ENCODE measurements around the gene OR7C1.
"Not testable (repeated sequence)": the region's sequence is repeated elsewhere in the genome, so short reads cannot be mapped to it uniquely, and the experiment has no call there.

The OR7C1 gene

DNA sequence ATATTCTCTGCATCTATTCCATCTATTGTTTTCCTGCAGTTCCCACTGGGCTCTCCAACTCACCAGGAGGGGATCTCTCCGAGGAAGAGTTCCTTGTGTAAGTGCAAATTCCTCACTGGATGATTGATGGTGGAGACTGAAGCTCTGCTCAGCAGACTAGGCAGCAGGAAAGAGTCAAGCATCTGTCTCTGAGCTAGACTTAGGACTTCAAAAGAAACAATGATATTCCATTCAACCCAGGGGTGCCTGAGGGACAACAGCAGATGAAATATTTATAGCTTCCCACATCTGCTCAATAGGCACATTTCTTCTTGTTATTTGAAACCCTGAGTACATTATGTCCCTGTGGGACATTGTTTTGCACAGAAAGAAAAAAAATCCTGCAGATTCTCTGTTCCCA, at the start of gene OR7C1, which contains the start of gene OR7A5:
Gene OR7C1 (minus strand): TSS at position 175 of the 400 bp plus-strand sequence. CDS start 35,049 bp downstream, outside the sequence.
Gene OR7A5 (minus strand): TSS at position 175 of the 400 bp plus-strand sequence. CDS start 6,944 bp downstream, outside the sequence.
- in situ Hi-C loops (cut with HindIII; ENCODE audit: low sequenced_read_pairs), result no loop called here

DNA sequence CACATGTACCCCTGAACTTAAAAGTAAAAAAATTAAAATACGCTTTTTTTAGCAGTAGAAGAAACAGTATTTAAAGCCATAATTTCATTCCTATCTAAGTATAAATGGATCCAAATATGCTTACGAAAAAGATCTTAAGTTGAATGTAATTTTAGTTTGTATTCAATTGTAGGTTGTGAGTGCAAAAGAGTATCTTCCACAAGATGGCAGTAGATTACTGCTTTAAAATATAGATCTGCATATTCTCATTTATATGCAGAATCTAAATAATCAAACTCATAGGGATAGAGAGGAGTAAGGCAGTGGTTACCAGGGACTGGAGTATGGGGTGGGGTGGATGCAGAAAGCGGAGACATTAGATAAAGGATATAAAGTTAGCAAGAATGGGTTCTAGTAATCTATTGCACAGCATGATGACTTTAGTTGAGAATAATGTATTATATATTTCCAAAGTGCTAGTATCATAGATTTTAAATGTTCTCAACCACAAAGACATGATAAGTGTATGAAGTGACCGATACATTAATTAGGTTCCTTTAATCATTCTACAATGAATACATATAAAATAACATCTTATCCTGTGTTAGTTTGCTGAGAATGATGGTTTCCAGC, 36.7 kb upstream of the OR7C1 start:
- in situ Hi-C loops (cut with HindIII; ENCODE audit: low sequenced_read_pairs), result no loop called here

DNA sequence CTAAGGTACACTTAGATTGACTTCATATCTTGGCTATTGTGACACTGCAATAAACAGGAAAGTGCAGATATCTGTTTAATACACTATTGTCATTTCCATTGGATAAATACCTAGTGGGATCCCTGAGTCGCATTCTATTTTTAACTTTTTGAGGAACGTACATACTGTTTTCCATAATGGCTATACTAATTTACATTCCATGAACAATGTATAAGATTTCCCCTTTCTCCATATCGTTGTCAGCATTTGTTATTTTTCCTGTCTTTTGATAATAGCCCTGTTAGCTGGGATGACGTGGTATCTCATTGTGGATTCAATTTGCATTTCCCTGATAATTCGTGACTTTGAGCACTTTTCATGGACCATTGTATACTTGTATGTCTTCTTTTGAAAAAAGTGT, 33.5 kb upstream of the OR7C1 start:
- in situ Hi-C loops (cut with HindIII; ENCODE audit: low sequenced_read_pairs), result no loop called here

DNA sequence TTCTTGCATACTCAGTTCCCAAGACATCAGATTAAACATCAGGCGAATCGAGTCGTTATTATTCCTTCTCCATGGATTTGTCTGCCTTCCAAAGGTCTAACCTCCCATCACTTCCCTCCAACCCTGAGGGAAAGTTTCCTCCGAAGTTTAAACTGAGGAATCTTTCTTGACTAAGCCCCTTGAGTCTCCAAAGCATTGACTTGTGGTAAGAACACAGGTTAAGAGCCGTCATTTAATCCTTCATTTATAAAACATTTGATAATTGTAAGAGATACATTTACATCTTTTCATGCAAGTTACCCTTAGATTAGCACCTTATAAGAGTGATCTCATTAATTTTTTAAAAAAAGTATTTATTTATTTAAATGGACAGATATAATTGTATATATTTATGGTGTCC, 13.8 kb upstream of the OR7C1 start, which contains the start of gene OR7A10:
Gene OR7A10 (minus strand): TSS at position 101 of the 400 bp plus-strand sequence. CDS start 7,045 bp downstream, outside the sequence.
- in situ Hi-C loops (cut with HindIII; ENCODE audit: low sequenced_read_pairs), result no loop called here

DNA sequence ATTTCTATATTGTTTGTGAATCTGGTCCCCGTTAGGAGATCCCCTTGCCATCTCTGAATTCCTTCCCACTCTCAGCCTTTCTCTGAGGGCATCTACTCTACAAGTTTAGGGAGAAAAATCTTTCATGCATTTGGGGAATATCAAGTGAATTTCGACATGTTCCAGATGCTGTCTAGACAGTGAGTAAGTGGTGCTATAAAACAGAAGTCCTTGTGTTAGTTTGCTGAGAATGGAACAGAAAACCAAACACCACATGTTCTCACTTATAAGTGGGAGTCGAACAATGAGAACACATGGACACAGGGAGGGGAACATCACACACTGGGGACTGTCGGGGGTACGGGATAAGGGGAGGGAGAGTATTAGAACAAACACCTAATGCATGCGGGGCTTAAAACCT, 8.6 kb upstream of the OR7C1 start:
- in situ Hi-C loops (cut with HindIII; ENCODE audit: low sequenced_read_pairs), result no loop called here

DNA sequence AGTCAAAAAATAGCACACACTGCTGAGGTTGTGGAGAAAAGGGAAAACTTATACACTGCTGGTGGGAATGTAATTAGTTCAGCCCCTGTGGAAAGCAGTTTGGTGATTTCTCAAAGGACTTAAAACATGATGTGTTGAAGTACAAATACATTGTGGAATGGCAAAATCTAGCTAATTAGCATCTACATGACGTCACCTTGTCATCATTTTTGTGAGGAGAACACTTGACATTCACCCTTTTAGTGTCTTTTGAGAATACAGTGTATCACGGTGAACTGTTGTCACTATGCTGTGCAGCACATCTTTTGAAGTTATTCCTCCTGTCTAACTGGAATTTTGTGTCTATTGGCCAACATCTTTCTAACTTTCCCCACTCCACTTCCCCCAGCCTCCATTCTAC, 8.2 kb upstream of the OR7C1 start:
- in situ Hi-C loops (cut with HindIII; ENCODE audit: low sequenced_read_pairs), result no loop called here

DNA sequence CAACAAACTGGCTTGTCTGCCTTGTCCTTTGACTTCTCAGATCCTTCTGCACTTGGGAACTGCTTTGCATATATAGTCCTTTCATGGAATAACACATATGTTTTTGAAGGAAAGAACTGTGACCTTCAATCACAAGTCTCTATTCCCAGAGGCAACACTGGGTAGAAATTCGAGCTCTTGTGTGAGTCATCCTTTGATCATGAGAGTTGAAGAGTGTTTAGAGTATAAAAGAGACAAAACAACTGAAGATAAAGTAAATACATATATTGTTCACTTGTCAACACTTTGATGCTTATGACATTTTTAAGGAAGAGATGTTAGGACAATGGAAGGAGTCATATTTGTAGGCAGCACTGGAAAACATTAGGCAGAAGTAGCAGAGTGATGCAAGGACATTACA, 5.2 kb upstream of the OR7C1 start:
- in situ Hi-C loops (cut with HindIII; ENCODE audit: low sequenced_read_pairs), result no loop called here

DNA sequence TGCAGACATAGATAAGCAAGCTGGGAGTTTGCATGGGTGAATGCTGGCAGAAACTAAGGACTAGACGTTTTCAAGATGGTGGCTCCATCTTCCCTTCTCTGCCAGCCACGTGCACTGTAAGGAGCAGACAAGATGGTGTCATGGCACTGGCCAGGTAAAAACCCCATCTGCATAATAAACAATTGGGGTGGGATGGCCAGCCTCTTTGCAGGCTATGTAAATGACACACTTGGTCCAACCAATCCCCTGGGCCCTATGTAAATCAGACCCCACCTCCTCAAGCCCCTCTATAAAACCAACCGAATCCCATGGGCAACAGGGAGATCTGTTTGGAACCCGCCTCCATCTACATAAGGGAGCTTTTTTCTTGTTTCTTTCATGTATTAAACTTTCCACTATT, 2.4 kb upstream of the OR7C1 start:
- in situ Hi-C loops (cut with HindIII; ENCODE audit: low sequenced_read_pairs), result no loop called here

DNA sequence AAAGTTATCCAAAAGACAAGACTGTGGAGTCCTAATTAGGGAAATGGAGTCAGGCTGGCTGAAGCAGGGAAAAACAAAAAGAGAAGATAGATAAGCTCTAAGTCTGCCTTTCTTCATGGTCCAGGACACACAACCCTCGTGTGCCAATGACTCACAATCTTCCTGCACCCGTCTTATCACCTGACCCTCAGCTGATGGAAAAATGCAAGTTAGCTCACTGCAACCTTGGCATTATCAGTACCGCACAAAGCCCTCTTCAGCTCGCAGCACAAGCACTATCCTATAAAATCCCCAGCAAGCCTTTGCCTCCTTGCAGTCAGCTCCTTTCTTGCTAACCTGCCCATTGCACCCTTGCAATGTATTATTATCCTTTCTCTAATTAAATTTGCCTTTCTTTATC, 4.3 kb downstream of the OR7C1 start:
- in situ Hi-C loops (cut with HindIII; ENCODE audit: low sequenced_read_pairs), result no loop called here

DNA sequence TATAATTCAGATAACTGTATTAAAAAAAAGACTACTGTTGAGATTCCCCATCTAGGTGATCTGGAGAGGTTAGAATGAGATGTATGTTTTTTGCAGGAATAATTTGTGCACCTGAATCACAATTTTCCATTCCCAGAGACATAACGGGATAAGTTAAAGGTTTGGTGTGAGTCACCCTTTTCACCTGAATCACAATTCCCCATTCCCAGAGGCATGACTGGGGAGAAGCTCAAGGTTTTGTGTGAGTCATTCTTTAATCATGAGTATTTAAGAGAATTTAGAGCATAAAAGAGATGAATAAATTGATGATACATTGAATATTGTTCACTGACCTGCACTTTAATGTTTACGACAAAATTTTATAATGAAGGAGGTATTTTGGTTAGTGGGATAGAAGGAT, 9.0 kb downstream of the OR7C1 start:
- in situ Hi-C loops (cut with HindIII; ENCODE audit: low sequenced_read_pairs), result no loop called here

DNA sequence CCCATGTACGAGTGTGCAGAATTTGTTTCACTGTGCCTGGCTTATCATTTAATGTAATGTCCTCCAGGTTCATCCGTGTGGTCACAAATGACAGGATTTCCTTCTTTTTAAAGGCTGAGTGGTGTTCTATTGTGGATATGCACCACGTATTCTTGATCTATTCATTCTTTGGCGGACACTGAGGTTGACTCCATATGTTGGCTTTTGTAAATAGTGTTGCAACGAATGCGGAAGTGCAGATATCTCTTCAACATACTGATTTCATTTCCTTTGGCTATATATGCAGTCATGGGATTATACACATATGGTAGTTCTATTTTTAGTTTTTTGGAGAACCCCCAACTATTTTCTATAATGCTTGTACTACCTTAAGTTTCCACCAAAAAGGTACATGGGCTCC, 13.0 kb downstream of the OR7C1 start:
- in situ Hi-C loops (cut with HindIII; ENCODE audit: low sequenced_read_pairs), result no loop called here

DNA sequence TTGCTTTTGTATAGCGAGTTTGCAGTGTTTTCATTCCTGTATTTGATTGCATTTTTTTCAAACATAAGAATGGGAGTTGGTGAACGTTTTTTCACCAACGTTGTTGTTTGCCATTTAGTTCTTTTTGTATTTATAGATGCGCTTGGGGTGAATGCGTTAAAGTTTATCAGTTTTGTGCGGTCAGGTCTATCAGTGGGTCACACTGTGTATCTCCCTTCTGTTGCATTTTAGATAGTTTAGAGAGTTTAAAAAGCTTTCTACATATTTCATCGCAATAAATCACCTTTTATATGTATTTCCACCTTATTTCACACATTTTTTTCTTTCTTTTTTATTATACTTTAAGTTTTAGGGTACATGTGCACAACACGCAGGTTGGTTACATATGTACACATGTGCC, 16.4 kb downstream of the OR7C1 start:
- in situ Hi-C loops (cut with HindIII; ENCODE audit: low sequenced_read_pairs), result no loop called here

DNA sequence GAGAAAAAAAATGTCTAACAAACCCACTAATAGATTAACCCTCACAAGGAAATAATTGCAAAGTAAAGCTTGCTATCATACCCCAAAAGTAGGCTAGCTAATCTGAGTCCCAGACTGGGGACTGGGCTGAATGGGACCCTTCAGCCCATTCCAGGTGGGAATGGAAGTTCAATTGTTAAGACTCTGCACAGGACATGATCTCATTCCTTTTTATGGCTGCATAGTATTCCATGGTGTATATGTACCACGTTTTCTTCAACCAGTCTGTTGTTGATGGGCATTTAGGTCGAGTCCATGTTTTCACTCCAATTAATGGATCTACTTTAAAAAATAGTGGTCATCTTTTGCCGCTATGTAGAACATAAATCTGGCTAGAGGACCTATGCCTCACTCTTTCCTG, 17.9 kb downstream of the OR7C1 start:
- in situ Hi-C loops (cut with HindIII; ENCODE audit: low sequenced_read_pairs), result no loop called here

DNA sequence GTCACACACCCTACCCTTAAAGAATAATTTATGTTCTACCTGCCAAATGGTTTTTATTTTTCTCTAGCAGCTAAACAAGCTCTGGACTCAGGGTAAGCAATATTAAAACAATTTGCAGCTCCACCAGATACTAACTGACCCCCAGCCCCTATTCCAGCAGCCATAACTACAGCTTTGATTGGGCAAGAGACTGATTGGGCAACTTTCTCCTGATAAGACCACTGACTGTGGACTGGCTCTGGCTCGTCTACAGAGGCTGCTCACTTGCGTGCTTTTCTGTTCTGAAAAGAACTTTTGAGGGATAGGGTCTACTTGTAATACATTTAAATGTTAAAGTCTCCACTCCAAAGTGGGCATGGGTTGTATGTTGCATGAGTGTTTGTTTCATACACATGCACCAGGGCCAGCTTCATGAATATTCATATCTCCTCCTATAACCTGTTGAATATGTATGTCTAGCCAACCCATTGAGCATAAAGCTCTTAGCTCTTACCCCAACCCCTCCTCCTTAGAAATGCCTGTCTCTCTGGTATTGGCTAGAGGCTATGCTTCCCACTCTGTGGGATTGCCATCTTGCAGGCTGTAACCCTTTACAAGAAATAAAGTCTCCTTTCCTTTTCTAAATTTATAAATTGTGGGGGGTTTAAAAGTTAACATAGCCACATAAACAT, 19.9 kb downstream of the OR7C1 start:
- in situ Hi-C loops (cut with HindIII; ENCODE audit: low sequenced_read_pairs), result no loop called here

DNA sequence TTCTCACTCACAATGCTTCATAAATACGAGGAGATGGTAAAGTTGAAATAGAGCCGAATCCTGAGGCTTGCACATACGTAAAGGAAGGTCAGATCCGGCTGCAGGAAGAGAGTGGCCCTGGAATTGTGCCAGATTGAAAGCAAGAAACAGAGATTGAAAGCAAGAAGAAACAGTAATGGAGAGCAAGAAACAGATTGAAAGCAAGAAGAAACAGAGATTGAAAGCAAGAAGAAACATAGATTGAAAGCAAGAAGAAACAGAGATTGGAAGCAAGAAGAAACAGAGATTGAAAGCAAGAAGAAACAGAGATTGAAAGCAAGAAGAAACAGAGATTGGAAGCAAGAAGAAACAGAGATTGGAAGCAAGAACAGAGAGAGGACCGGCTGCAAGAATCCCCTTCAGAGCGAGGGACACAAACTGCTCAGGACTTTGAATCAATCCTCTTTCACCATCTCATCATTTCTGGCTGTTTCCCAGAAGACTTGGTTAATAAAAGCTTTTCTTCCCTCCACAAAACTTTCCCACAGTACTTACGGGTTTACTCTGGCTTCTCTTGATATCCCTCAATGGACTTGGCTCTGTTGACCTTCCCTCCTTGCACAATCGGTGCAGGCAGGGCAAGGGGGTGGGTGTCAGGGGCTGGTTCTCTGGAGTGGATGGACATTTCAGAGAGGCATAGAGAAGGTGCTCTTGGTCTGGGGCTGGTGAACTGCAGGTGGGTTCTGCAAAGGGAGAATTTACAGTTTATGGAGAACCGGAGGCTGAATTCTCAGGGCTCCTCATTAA, 25.5 kb downstream of the OR7C1 start:
- in situ Hi-C loops (cut with HindIII; ENCODE audit: low sequenced_read_pairs), result no loop called here

DNA sequence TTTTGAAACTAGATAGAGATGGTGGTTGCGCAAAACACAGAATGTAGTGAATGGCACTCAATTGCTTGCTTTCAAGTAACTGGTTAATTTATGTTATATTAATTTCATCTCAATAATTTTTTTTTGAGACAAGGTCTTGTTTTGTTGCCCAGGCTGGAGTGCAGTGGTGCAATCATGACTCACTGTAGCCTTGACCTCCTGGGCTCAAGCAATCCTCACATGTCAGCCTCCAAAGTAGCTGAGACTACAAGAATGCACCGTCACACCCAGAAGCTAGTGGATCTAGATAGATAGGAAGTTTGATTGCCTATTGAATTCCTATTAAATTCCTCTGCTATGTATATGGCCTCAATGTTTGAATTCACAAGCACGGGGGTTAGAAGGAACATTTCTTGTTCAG, 30.2 kb downstream of the OR7C1 start:
- in situ Hi-C loops (cut with HindIII; ENCODE audit: low sequenced_read_pairs), result no loop called here

DNA sequence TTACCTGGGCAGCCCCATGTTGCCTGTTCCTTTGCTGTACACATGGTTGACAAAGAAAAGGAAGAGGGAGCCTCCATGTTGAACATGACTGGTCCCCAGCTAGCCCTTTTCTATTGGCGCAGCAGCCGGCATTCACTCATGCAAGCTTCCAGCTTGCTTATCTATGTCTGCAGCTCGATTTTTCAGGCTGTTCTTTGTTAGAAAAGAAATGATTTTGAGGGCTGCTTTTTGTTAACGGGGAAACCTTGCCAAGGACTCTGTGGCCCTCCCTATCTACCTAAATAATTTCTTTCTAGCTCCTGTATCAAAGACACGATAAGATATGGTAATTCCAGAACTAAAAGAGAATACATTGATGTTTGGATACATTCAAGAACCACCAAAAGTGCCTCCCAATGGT, 36.2 kb downstream of the OR7C1 start:
- in situ Hi-C loops (cut with HindIII; ENCODE audit: low sequenced_read_pairs), result no loop called here

DNA sequence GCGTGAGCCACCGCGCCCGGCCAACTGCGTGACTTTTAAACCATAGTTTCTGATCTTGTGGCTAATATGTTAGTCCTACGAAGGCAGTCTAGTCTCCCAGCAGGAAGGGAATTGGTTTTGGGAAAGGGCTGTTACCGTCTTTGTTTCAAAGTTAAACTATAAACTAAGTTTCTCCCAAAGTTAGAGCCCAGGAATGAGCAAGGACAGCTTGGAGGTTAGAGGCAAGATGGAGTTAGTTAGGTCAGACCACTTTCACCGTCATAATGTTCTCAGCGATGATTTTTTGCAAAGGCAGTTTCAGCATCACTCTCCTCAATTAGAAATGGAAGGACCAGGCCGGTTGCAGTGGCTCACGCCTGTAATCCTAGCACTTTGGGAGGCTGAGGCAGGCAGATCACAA, 39.0 kb downstream of the OR7C1 start:
- in situ Hi-C loops (cut with HindIII; ENCODE audit: low sequenced_read_pairs), result no loop called here

DNA sequence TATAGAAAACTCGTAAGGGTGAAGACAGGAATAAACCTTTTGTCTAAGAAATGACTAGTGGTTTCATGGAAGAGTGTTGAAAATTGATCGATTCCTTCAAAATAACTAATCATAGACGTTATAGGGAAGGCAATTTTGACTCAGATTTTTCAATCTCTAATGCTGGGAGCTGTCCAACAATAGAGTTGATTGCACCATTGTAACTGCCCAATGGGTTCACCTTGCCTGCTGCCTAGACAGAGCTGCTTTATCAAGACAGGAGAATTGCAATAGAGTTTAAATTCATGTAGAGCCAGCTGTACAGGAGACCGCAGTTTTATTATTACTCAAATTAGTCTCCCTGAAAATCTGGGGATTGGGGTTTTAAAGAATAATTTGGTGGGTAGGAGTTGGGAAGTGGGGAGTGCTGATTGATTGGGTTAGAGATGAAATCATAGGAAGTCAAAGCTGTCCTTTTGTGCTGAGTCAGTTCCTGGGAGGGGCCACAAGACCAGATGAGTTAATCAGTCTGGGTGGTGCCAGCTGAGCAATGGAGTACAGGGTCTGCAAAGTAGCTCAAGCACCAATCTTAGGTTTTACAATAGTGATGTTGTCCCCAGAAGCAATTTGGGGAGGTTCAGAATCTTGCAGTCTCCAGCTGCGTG, 39.8 kb downstream of the OR7C1 start:
- in situ Hi-C loops (cut with HindIII; ENCODE audit: low sequenced_read_pairs), result no loop called here

DNA sequence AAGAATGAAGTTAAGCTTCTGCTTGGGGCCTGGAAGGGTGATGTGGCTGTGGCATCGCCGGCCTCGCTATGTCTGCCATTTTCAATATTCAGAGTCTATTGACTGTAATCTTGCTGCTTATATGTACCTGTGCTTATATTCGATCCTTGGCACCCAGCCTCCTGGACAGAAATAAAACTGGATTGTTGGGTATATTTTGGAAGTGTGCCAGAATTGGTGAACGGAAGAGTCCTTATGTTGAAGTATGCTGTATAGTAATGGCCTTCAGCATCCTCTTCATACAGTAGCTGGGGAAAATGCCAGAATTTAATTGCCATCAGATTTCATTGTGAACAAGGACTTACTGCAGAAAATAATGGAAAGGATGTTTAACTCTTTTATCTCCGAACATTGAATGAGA, 42.7 kb downstream of the OR7C1 start:
- in situ Hi-C loops (cut with HindIII; ENCODE audit: low sequenced_read_pairs), result not testable (repeated sequence)

DNA sequence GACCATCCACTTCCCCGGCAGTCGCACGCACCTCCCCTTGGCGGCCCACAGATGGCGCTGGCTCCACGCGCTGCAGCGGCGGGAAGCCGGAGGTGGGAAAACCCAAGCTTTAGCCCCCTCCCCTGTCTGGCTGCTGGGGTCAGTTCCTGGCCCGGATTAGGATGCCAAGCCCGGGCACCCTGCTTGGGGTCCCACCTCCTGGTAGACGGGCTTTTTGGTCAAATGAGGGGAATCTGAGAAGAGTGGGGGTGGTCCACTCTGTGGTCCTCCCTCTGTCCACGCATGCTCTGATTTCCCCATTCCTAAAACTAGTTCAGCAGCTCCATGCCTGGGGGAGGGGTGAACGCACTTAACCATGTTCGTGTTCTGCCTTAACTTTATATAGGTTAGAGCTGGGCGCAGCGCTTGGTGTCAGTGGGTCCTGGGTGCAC, 48.5 kb downstream of the OR7C1 start:
- in situ Hi-C loops (cut with HindIII; ENCODE audit: low sequenced_read_pairs), result no loop called here
